Nephron (organoid): ENCODE results near the gene TGM2.
A peak's percentile ranks its signal among the peaks of the same experiment; 100 is the strongest.

ENCODE experiments used
- H3K27ac Mint-ChIP-seq, 3 experiments: 2 replicates each; pipeline ENCODE4 v1.8.0; 2020; ENCODE audit warnings: mixed read lengths in 3 of 3, mild to moderate bottlenecking in 2 of 3, moderate library complexity in 1 of 3
- H3K27me3 Mint-ChIP-seq: 2 replicates; pipeline ENCODE4 v1.8.0; 2021; ENCODE audit warnings: low read depth, mild to moderate bottlenecking, moderate library complexity, mixed read lengths
- H3K36me3 Mint-ChIP-seq: 2 replicates; pipeline ENCODE4 v1.8.0; 2020; ENCODE audit warnings: low read depth, mixed read lengths
- H3K4me1 Mint-ChIP-seq: 2 replicates; pipeline ENCODE4 v1.8.0; 2020; ENCODE audit warnings: mixed read lengths
- H3K4me3 Mint-ChIP-seq, 3 experiments: 2 replicates each; pipeline ENCODE4 v1.8.0; 2020; ENCODE audit warnings: mild to moderate bottlenecking in 3 of 3, mixed read lengths in 3 of 3, moderate library complexity in 2 of 3
- H3K9me3 Mint-ChIP-seq: 2 replicates; pipeline ENCODE4 v1.8.0; 2020; ENCODE audit warnings: mixed read lengths
- CTCF ChIP-seq, 3 experiments: fragments of 200-600 bp; sonication (generic); IDR thresholded peaks; one replicate each; pipeline ENCODE4 v1.5.0; 2021; ENCODE audit warnings: antibody characterized with exemption in 3 of 3; ENCODE audit not compliant: unreplicated experiment in 3 of 3

Gene TGM2

GRCh38 chr20:38192323-38192885, 27.3 kb upstream of the TGM2 start:
- Mint-ChIP-seq H3K27me3 (peaks cover 12% of the 10 kb centered on the region), H3K36me3 (no peaks in the 10 kb centered on the region), H3K4me1 (peaks cover 16% of the 10 kb centered on the region), H3K9me3 (no peaks in the 10 kb centered on the region), H3K27ac (no peak overlapping the region), H3K4me3 (no peak overlapping the region)
- no peak for TF ChIP-seq CTCF (IDR thresholded peaks at IDR 0.05; ENCODE audit: unreplicated experiment in 3 of 3)

- H3K4me3 Mint-ChIP-seq: no peak overlapping the region
- H3K27ac Mint-ChIP-seq: peak overlapping the region in 1 of 3 experiments; percentile 4
- no peaks in the 10 kb centered on the region for H3K36me3 Mint-ChIP-seq
- H3K4me1 Mint-ChIP-seq: peaks cover 16% of the 10 kb centered on the region
- peaks cover 12% of the 10 kb centered on the region for H3K27me3 Mint-ChIP-seq
- TF ChIP-seq CTCF (IDR thresholded peaks at IDR 0.05; ENCODE audit: unreplicated experiment in 3 of 3): no peak
- H3K9me3 Mint-ChIP-seq: no peaks in the 10 kb centered on the region
Measured at GRCh38 chr20:38191654-38192053, 26.6 kb upstream of the TGM2 start.

GRCh38 chr20:38190936-38191371, 25.9 kb upstream of the TGM2 start:
- Mint-ChIP-seq H3K9me3 (no peaks in the 10 kb centered on the region), H3K27ac (no peak overlapping the region), H3K4me3 (no peak overlapping the region), H3K4me1 (peaks cover 16% of the 10 kb centered on the region), H3K27me3 (peaks cover 12% of the 10 kb centered on the region), H3K36me3 (no peaks in the 10 kb centered on the region)
- TF ChIP-seq CTCF (IDR thresholded peaks at IDR 0.05; ENCODE audit: unreplicated experiment in 3 of 3): no peak

GRCh38 chr20:38190166-38190565, 25.1 kb upstream of the TGM2 start:
- H3K27me3 Mint-ChIP-seq: peaks cover 8% of the 10 kb centered on the region
- no peak overlapping the region for H3K27ac Mint-ChIP-seq
- TF ChIP-seq CTCF (IDR thresholded peaks at IDR 0.05; ENCODE audit: unreplicated experiment in 3 of 3): no peak
- peaks cover 14% of the 10 kb centered on the region for H3K4me1 Mint-ChIP-seq
- H3K9me3 Mint-ChIP-seq: no peaks in the 10 kb centered on the region
- no peaks in the 10 kb centered on the region for H3K36me3 Mint-ChIP-seq
- no peak overlapping the region for H3K4me3 Mint-ChIP-seq

GRCh38 chr20:38187517-38187916, 22.4 kb upstream of the TGM2 start:
- H3K27ac Mint-ChIP-seq: peak overlapping the region in 1 of 3 experiments; percentile 2
- H3K4me3 Mint-ChIP-seq: no peak overlapping the region
- H3K36me3 Mint-ChIP-seq: no peaks in the 10 kb centered on the region
- H3K4me1 Mint-ChIP-seq: peaks cover 17% of the 10 kb centered on the region
- TF ChIP-seq CTCF (IDR thresholded peaks at IDR 0.05; ENCODE audit: unreplicated experiment in 3 of 3): peak in 2 of 3 experiments; percentile 19 to 40
- no peaks in the 10 kb centered on the region for H3K27me3 Mint-ChIP-seq
- no peaks in the 10 kb centered on the region for H3K9me3 Mint-ChIP-seq

- no peak overlapping the region for H3K4me3 Mint-ChIP-seq
- H3K27me3 Mint-ChIP-seq: no peaks in the 10 kb centered on the region
- H3K9me3 Mint-ChIP-seq: no peaks in the 10 kb centered on the region
- H3K27ac Mint-ChIP-seq: no peak overlapping the region
- H3K4me1 Mint-ChIP-seq: peaks cover 17% of the 10 kb centered on the region
- H3K36me3 Mint-ChIP-seq: no peaks in the 10 kb centered on the region
- TF ChIP-seq CTCF (IDR thresholded peaks at IDR 0.05; ENCODE audit: unreplicated experiment in 3 of 3): no peak
Measured at GRCh38 chr20:38186788-38187221, 21.7 kb upstream of the TGM2 start.
